K562 (cell line): ENCODE data around the gene RPL38.

Experiments used
- CBX5 ChIP-seq: IDR thresholded peaks from 2 replicates; pipeline ENCODE4 v1.6.1; 2014; ENCODE audit warnings: low read depth, borderline replicate concordance
- CTCF ChIP-seq, 3 experiments: IDR thresholded peaks in 2 of 3; conservative IDR thresholded peaks in 1 of 3; 2 replicates each; pipeline ENCODE4 v1.5.1; 2011 to 2012; ENCODE audit warnings: low read length in 3 of 3, mild to moderate bottlenecking in 3 of 3, control low read depth in 2 of 3, improper control_type of control experiment in 1 of 3, inconsistent platforms in 1 of 3, low read depth in 1 of 3, mixed read lengths in 1 of 3, moderate library complexity in 1 of 3; ENCODE audit not compliant: insufficient read depth in 2 of 3
- IRF9 ChIP-seq: fragments of 450-650 bp; IDR thresholded peaks from 2 replicates; pipeline ENCODE4 v1.6.1; 2016; ENCODE audit warnings: missing biosample characterization, missing genetic modification characterization
- KAT7 ChIP-seq: sonication (generic); formaldehyde crosslinking; IDR thresholded peaks from 2 replicates; pipeline ENCODE4 v1.8.0; 2022; ENCODE audit warnings: missing genetic modification reagents, mild to moderate bottlenecking, borderline replicate concordance
- MAX ChIP-seq: sonication (generic); formaldehyde crosslinking; IDR thresholded peaks from 2 replicates; pipeline ENCODE4 v1.9.0; 2022; ENCODE audit warnings: mild to moderate bottlenecking, missing genetic modification reagents
- POLR2AphosphoS5 ChIP-seq: IDR thresholded peaks from 2 replicates; pipeline ENCODE4 v1.6.1; 2011; ENCODE audit warnings: mild to moderate bottlenecking, low read depth, low read length, moderate library complexity; ENCODE audit not compliant: control insufficient read depth, insufficient read depth
- RFX5 ChIP-seq: IDR thresholded peaks from 2 replicates; pipeline ENCODE4 v1.6.1; 2011; ENCODE audit warnings: low read depth, mild to moderate bottlenecking, improper control_type of control experiment, low read length
- SIRT6 ChIP-seq: IDR thresholded peaks from one replicate; pipeline ENCODE4 v1.6.1; 2012; ENCODE audit warnings: low read depth, mild to moderate bottlenecking, control low read depth, inconsistent platforms, low read length, moderate library complexity
- SPI1 ChIP-seq: IDR thresholded peaks from 2 replicates; pipeline ENCODE4 v1.6.1; 2011; ENCODE audit warnings: low read depth, low read length, control low read depth, borderline replicate concordance
- YY1 ChIP-seq, 3 experiments: IDR thresholded peaks; 2 replicates each; pipeline ENCODE4 v1.6.1; 2011; ENCODE audit warnings: low read length in 2 of 3, mild to moderate bottlenecking in 2 of 3, moderate library complexity in 2 of 3, borderline replicate concordance in 1 of 3, control low read depth in 1 of 3, low read depth in 1 of 3; ENCODE audit not compliant: insufficient read depth in 3 of 3, insufficient replicate concordance in 2 of 3, control insufficient read depth in 1 of 3, insufficient read length in 1 of 3; ENCODE audit errors: extremely low read depth in 1 of 3
- ZNF124 ChIP-seq: sonication (generic); formaldehyde crosslinking; IDR thresholded peaks from 2 replicates; pipeline ENCODE4 v1.8.1; 2022; ENCODE audit warnings: missing genetic modification reagents
- TF ChIP-seq, protein P1 (sequence below): fragments of 250-450 bp; sonication (Bioruptor Pico); IDR thresholded peaks from 2 replicates; pipeline ENCODE4 v1.5.0; 2020; ENCODE audit warnings: mild to moderate bottlenecking

GRCh38 chr17:74251569-74251968 is 48.1 kb downstream of the RPL38 start:
- TF ChIP-seq POLR2AphosphoS5 = no peak
- no peak for TF ChIP-seq IRF9
- no peak for TF ChIP-seq CTCF (IDR thresholded peaks at IDR 0.05 in 2 of 3, conservative IDR thresholded peaks at IDR 0.05 in 1 of 3; ENCODE audit: insufficient read depth in 2 of 3, low read depth in 1 of 3, low read length in 3 of 3)
- no peak for TF ChIP-seq ZNF124 (CRISPR knock-in tag)
- TF ChIP-seq RFX5 = no peak
- TF ChIP-seq YY1 (IDR thresholded peaks at IDR 0.05; ENCODE audit: borderline replicate concordance in 1 of 3, control insufficient read depth in 1 of 3, extremely low read depth in 1 of 3, insufficient read depth in 3 of 3, insufficient read length in 1 of 3, insufficient replicate concordance in 2 of 3, low read depth in 1 of 3, low read length in 2 of 3) = no peak
- TF ChIP-seq KAT7 (CRISPR knock-in tag) = no peak
- no peak for TF ChIP-seq SPI1
- TF ChIP-seq SIRT6 = no peak
- no peak for TF ChIP-seq MAX (CRISPR knock-in tag)
- no peak for TF ChIP-seq CBX5
- TF ChIP-seq, protein P1, sequence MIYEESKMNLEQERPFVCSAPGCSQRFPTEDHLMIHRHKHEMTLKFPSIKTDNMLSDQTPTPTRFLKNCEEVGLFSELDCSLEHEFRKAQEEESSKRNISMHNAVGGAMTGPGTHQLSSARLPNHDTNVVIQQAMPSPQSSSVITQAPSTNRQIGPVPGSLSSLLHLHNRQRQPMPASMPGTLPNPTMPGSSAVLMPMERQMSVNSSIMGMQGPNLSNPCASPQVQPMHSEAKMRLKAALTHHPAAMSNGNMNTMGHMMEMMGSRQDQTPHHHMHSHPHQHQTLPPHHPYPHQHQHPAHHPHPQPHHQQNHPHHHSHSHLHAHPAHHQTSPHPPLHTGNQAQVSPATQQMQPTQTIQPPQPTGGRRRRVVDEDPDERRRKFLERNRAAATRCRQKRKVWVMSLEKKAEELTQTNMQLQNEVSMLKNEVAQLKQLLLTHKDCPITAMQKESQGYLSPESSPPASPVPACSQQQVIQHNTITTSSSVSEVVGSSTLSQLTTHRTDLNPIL (CRISPR knock-in tag) = no peak
